GM19023 (cell line): Measurements from ENCODE around the gene EXT2.

Experiments
- ATAC-seq: cut with Tn5 transposase; IDR thresholded peaks from one replicate; pipeline ENCODE4 v1.9.1; 2021; ENCODE audit warnings: mild to moderate bottlenecking, moderate library complexity; ENCODE audit not compliant: unreplicated experiment

The EXT2 gene

GRCh38 chr11:44095506-44096359, at the start of gene EXT2:
TSS of gene EXT2 (plus strand) at chr11:44095678. CDS start at chr11:44107713, 12,035 bp downstream.
- peak; percentile 93 for ATAC-seq

- ATAC-seq: no peak
Measured at GRCh38 chr11:44046182-44046581, 49.3 kb upstream of the EXT2 start.

GRCh38 chr11:44047298-44047697, 48.2 kb upstream of the EXT2 start:
- ATAC-seq: no peak

- no peak for ATAC-seq
Measured at GRCh38 chr11:44047931-44048431, 47.5 kb upstream of the EXT2 start, which contains the start of gene ACCSL. TSS of gene ACCSL (plus strand) at chr11:44047981. CDS start at chr11:44048037, 56 bp downstream.

DNA sequence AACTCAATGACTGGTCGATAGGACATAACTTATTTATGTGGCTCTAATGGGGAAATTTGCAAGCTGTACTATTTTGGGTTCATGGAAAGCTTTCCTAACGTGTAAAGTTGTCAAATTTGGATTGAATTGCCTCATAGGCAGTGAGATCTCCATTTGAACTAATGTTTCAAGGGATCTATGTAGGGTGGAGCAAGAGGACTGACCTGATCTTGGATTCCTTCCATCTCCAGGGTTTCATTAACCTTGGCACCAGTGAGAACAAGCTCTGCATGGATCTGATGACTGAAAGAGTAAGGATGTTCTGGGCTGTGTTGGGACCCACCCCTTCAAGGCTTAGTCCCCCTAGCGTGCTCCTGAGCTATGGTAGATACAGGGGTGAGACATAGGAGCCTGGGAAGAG, 45.6 kb upstream of the EXT2 start:
- ATAC-seq: no peak

DNA sequence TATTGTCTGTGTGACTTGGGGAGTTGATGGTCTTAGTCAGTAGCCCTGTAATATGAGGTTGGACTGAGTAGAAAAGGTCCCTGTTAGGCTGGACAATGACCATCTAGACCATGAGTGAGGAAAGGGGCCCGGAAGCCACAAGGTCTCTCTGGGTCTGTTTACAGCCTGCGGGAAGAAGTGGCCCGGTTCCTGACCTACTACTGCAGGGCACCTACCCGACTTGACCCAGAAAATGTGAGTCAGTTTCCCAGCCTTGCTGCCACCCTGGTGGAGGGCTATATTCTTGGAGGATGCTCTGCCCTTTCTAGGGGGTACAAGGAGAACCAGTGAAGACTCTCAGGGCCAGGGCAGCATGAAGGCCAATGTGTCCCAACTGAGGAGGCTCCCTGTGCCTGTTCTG, 44.3 kb upstream of the EXT2 start:
- ATAC-seq: no peak

DNA sequence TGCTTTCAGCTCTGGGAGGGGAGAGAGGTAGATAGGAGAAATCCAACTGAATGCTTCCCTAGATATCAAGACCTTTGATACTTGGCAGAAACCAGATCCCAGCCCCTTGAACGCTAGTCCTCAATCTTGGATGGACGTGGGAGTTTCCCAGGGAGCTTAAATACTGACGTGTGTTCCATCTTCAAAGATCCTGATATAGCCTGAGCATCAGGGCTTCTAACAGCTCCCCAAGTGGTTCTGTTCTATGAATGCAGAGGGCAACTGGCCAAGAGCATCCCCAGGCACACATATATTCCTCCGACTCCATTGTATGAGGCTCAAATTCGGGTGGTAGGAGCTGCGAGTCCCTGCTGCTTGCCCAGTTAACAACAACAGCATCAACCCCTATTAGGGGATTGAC, 38.1 kb upstream of the EXT2 start:
- no peak for ATAC-seq

- no peak for ATAC-seq
Measured at GRCh38 chr11:44058275-44058674, 37.2 kb upstream of the EXT2 start.

GRCh38 chr11:44065161-44065661, 30.3 kb upstream of the EXT2 start:
- ATAC-seq: no peak

- peak; percentile 95 for ATAC-seq
Measured at GRCh38 chr11:44065841-44066731, 29.4 kb upstream of the EXT2 start, which contains the start of gene ACCS. TSS of gene ACCS (plus strand) at chr11:44066270. CDS start at chr11:44067628, 1,358 bp downstream.

- ATAC-seq: no peak
Measured at GRCh38 chr11:44066732-44067141, 28.7 kb upstream of the EXT2 start.

GRCh38 chr11:44067266-44067665, 28.2 kb upstream of the EXT2 start:
- ATAC-seq: no peak

- no peak for ATAC-seq
Measured at GRCh38 chr11:44068180-44068579, 27.3 kb upstream of the EXT2 start.

DNA sequence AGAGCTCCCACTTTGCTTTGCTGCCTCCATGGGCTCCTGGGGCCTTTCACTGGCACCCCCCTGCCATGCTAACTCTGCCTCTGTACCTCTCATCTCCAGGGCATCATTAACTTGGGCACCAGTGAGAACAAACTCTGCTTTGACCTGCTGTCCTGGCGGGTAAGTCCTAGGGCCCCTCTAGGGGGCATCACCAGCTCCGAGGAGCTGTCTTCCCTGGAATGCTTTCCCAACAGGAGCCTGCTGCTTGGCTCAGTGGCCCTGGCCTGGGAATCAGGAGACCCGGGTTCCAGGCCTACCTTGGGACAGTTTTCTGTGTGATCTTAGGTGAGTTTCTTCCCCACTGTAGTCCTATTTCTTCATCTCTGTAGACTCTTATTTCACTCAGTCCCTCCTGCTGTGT, 24.3 kb upstream of the EXT2 start:
- ATAC-seq: no peak

DNA sequence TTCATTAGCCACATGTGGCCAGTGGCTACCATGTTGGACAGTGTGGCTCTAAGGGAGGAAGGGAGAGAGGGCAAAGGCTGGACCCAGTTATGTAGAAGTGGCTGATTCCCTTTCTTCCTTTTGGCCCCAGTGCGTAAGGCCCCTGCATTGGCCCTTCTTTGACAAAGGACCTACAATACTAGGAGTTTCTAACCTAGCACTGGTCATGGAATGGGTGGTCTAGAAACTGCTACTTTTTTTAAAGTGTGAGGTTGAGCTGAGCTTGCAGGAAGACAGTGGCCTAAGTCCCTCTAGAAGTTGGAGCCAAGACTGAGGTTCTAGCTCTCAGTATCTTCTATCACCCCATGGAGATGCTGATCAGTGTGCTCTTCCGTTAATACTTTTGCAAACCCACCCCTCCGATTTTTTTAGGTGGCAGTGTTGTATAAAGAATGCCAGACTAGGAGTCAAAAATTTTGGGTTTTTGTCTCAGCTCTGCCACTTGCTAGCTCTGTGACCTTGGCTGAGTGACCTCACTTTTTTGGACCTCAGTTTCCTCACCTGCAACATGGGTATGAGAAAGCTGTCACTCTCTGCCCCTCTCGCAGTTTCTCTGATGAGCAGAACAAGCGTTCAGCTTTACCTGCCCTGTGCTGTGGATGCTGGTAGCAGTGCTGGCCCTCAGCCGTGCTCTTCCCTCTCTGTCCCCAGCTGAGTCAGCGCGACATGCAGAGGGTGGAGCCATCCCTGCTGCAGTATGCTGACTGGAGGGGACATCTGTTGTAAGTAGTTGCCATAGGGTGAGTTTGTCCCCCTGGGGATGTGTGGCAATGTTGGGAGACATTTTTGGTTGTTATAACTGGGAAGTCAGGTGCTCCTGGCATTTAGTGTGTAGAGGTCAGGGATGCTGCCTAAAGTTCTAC, 22.5 kb upstream of the EXT2 start:
- no peak for ATAC-seq

GRCh38 chr11:44078794-44079193, 16.7 kb upstream of the EXT2 start:
- ATAC-seq: no peak

- ATAC-seq: no peak
Measured at GRCh38 chr11:44079376-44079775, 16.1 kb upstream of the EXT2 start.

GRCh38 chr11:44080951-44081350, 14.5 kb upstream of the EXT2 start:
- no peak for ATAC-seq

DNA sequence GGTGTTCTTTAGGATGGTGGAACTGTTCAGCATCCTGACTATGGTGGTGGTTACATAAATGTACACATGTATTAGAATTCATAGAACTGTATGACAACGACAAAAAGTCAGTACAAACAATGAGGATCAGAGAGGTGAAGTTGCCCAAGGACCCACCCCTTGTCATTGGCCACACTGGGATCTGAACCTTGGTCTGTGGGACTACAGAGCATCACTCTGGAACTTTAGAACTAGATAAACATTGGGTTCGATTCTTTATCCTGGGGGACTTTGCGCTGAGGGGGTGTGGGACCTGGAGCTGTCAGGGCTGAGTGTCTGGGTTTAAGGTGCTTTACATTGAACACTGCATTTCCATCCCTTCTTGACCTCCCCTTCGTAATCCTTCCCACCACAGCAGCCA, 12.8 kb upstream of the EXT2 start:
- ATAC-seq: no peak

DNA sequence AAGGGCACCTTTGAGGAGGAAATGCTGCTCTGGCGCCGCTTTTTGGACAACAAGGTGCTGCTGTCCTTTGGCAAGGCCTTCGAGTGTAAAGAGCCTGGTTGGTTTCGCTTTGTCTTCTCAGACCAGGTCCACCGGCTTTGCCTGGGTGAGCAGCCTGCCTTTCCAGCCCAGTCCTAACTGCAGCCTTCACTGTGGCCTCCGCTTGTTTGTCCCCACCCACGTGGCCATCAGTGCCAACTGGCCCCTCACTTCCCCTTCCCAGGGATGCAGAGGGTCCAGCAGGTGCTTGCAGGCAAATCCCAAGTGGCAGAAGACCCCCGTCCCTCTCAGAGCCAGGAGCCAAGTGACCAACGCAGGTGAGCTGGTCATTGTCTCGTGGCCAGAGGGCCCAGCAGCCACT, 12.0 kb upstream of the EXT2 start:
- ATAC-seq: no peak
